Coronary artery (tissue), 2 donors: ENCODE data around the gene IL17RC.
A peak's percentile ranks its signal among the peaks of the same experiment; 100 is the strongest.
"Not testable (repeated sequence)": the region's sequence is repeated elsewhere in the genome, so short reads cannot be mapped to it uniquely, and the experiment has no call there.

Source experiments
- DNase-seq: peaks from one replicate; pipeline ENCODE4 v3.0.0-alpha.2; 2017; ENCODE audit warnings: low spot score
- H3K27ac ChIP-seq, 2 donors: fragments of 200-600 bp; sonication (generic); one replicate each; pipeline ENCODE4 v1.5.1; 2016 to 2019
- H3K4me3 ChIP-seq: fragments of 200-600 bp; sonication (generic); 2 replicates; pipeline ENCODE4 v1.5.1; 2016; ENCODE audit warnings: mild to moderate bottlenecking, moderate library complexity
- CTCF ChIP-seq: fragments of 200-600 bp; sonication (generic); IDR thresholded peaks from one replicate; pipeline ENCODE4 v1.5.1; 2019; ENCODE audit warnings: antibody characterized with exemption

IL17RC gene

GRCh38 chr3:9934235-9934621 is 17.3 kb downstream of the IL17RC start:
- TF ChIP-seq CTCF: no peak
- H3K27ac ChIP-seq: peak overlapping the region; percentile 94 to 97
- peak overlapping the region; percentile 78 for H3K4me3 ChIP-seq
- DNase-seq: no peak

DNA sequence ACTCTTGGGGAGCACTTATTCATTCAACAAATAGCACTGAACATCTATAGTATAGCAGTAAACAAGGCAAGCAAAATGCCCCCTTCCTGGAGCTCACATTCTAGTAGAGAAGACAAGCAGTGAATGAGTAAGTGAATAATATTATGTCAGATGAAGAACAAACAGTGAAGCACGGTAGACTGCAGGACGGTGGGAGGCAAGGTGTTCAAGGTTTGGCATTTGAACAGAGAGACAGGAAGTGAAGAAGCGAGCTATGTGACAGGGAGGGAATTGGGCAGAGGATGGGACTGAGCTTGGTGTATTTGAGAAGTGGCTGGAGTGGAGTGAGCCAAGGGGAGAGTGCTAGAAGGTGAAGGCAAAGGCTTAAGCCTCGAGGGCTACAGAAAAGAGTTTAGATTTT is 18.1 kb downstream of the IL17RC start:
- peak overlapping the region in 1 of 2 donors; percentile 97 for H3K27ac ChIP-seq
- peak overlapping the region; percentile 78 for H3K4me3 ChIP-seq
- TF ChIP-seq CTCF: no peak
- no peak for DNase-seq

DNA sequence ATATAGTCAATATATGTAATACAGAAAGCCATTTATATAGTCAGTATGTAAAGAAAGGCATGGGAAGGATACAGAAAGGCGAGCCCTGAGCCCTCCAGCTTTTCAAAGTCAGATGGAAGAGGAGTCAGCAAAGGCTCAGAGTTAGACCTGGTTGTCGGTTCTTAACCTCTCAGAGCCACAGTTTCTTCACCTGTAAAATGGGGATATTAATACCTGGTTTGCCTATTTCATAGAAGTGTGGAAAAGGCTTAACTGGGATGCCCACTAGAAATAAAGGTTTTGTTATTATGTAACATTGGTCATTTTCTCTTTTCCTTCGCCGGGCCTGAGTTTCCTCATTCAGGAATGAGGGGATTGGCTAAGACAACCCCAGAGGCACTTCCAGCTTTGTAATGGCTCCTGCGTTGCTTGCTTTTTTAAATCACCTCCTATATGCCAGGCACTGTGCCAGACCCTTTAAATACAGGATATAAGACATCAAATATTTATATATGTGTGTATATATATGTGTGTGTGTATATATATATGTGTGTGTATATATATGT is 19.1 kb downstream of the IL17RC start:
- H3K4me3 ChIP-seq: no peak overlapping the region
- no peak for DNase-seq
- TF ChIP-seq CTCF: no peak
- H3K27ac ChIP-seq: no peak overlapping the region

- TF ChIP-seq CTCF: no peak
- DNase-seq: no peak
- Histone ChIP-seq H3K27ac (no peak overlapping the region), H3K4me3 (no peak overlapping the region)
Measured at GRCh38 chr3:9937486-9938238, 20.8 kb downstream of the IL17RC start.

GRCh38 chr3:9938966-9939365 is 22.1 kb downstream of the IL17RC start:
- TF ChIP-seq CTCF: no peak
- Histone ChIP-seq H3K4me3 (no peak overlapping the region), H3K27ac (no peak overlapping the region)
- no peak for DNase-seq

- not testable (repeated sequence) for H3K27ac ChIP-seq, H3K4me3 ChIP-seq, DNase-seq
Measured at GRCh38 chr3:9939906-9940305, 23.0 kb downstream of the IL17RC start.

DNA sequence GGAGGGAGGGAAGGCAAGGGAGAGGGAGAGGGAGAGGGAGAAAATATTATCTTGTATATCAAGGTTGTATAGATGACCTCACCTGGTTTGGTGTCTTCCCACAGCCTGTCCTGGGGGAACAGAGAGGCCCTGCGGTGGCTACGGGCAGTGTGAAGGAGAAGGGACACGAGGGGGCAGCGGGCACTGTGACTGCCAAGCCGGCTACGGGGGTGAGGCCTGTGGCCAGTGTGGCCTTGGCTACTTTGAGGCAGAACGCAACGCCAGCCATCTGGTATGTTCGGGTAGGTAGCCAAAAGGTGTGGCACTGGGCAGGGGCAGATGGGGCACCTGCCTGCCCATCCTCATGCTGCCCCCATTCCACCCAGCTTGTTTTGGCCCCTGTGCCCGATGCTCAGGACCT is 23.8 kb downstream of the IL17RC start:
- Histone ChIP-seq H3K27ac (no peak overlapping the region), H3K4me3 (no peak overlapping the region)
- no peak for DNase-seq
- TF ChIP-seq CTCF: no peak
